Endothelial cell of umbilical vein (primary cell): ENCODE results near the gene POMC. TPM values are rescaled to one million over a fixed set of nuclear protein-coding genes. Genes with fewer than 3 reads are reported as not detected.
"Not testable (repeated sequence)": the region's sequence is repeated elsewhere in the genome, so short reads cannot be mapped to it uniquely, and the experiment has no call there.

ENCODE experiments used
- BruUV-seq: library from RNA; stranded (reverse); fragments of 400-500 nt; replicated peaks from 2 replicates; lab custom pipeline; 2021; lab: Mats Ljungman, UMichigan
- CTCF ChIA-PET: fragments of 300-600, 350-600 bp; sonication (Branson Sonifier 250); formaldehyde crosslinking; loops from one replicate; lab custom pipeline; 2021; ENCODE audit warnings: antibody characterized with exemption, inconsistent platforms; lab: Charles Lee
- POLR2A ChIA-PET: fragments of 300-600, 350-600 bp; sonication (Branson Sonifier 250); formaldehyde crosslinking; loops from one replicate; lab custom pipeline; 2021; ENCODE audit warnings: antibody characterized with exemption, inconsistent platforms; lab: Charles Lee
- DNase-seq: peaks from one replicate; pipeline ENCODE4 v3.0.0-alpha.2; 2011; ENCODE audit warnings: low read depth, low spot score
- FAIRE-seq: peaks from 2 replicates; lab custom pipeline; 2011; peaks lifted over from hg19 to GRCh38; lab: Jason Lieb, UNC
- H2AFZ ChIP-seq: 2 replicates; pipeline ENCODE4 v1.6.0; 2012; ENCODE audit warnings: low read depth, low read length, control low read depth, inconsistent platforms
- H3K27ac ChIP-seq: 2 replicates; pipeline ENCODE4 v1.5.1; 2011; ENCODE audit warnings: low read depth, mild to moderate bottlenecking, control low read depth, low read length, moderate library complexity; ENCODE audit not compliant: insufficient read depth
- H3K27me3 ChIP-seq, 2 experiments: 2 replicates each; pipeline versions ENCODE4 v1.6.0 to v1.6.1; 2011; ENCODE audit warnings: low read length in 2 of 2, mixed read lengths in 1 of 2; ENCODE audit not compliant: control insufficient read depth in 2 of 2, insufficient read depth in 2 of 2
- H3K36me3 ChIP-seq, 2 experiments: 2 replicates in 1 of 2; 3 replicates in 1 of 2; pipeline ENCODE4 v1.5.1; 2011; ENCODE audit warnings: low read length in 2 of 2, mild to moderate bottlenecking in 1 of 2, moderate library complexity in 1 of 2; ENCODE audit not compliant: control insufficient read depth in 2 of 2, insufficient read depth in 2 of 2; ENCODE audit errors: extremely low read depth in 1 of 2
- H3K4me1 ChIP-seq: 3 replicates; pipeline ENCODE4 v1.5.1; 2011; ENCODE audit warnings: mild to moderate bottlenecking, low read length; ENCODE audit not compliant: control insufficient read depth, insufficient read depth; ENCODE audit errors: extremely low read depth
- H3K4me2 ChIP-seq: 2 replicates; pipeline ENCODE4 v1.6.1; 2011; ENCODE audit warnings: low read length, control low read depth, mixed read lengths; ENCODE audit not compliant: insufficient read depth
- H3K4me3 ChIP-seq, 3 experiments: fragments of 200-600 bp in 1 of 3; sonication (generic), shearing (Covaris generic) in 1 of 3; replicated peaks in 1 of 3; 2 replicates each; pipeline ENCODE4 v1.5.1; 2011 to 2016; ENCODE audit warnings: control low read depth in 3 of 3, low read length in 3 of 3, mild to moderate bottlenecking in 2 of 3, inconsistent platforms in 1 of 3, low read depth in 1 of 3, moderate library complexity in 1 of 3; ENCODE audit not compliant: insufficient read depth in 1 of 3
- H3K79me2 ChIP-seq: 2 replicates; pipeline ENCODE4 v1.6.0; 2012; ENCODE audit warnings: low read length, inconsistent platforms; ENCODE audit not compliant: control insufficient read depth, insufficient read depth
- H3K9ac ChIP-seq: replicated peaks from 2 replicates; pipeline ENCODE3; 2011; ENCODE audit warnings: low read length, control low read depth; ENCODE audit not compliant: insufficient read depth; ENCODE audit errors: extremely low read depth
- H3K9me1 ChIP-seq: replicated peaks from 3 replicates; pipeline ENCODE4 v1.6.0; 2011; ENCODE audit warnings: mild to moderate bottlenecking, low read length; ENCODE audit not compliant: control insufficient read depth, insufficient read depth; ENCODE audit errors: extremely low read depth
- H3K9me3 ChIP-seq: replicated peaks from 2 replicates; pipeline ENCODE4 v1.5.1; 2012; ENCODE audit warnings: low read length, inconsistent platforms; ENCODE audit not compliant: control insufficient read depth, insufficient read depth
- H4K20me1 ChIP-seq: replicated peaks from 2 replicates; pipeline ENCODE3; 2011; ENCODE audit warnings: mild to moderate bottlenecking, low read length; ENCODE audit not compliant: control insufficient read depth, insufficient read depth; ENCODE audit errors: extremely low read depth
- EZH2 ChIP-seq: IDR thresholded peaks from 2 replicates; pipeline ENCODE4 v1.6.1; 2012; ENCODE audit warnings: borderline replicate concordance, low read depth, mild to moderate bottlenecking, moderate library complexity, low read length, inconsistent platforms; ENCODE audit not compliant: severe bottlenecking
- FOS ChIP-seq: IDR thresholded peaks from 2 replicates; pipeline ENCODE4 v1.6.1; 2011; ENCODE audit warnings: mild to moderate bottlenecking, low read length, moderate library complexity, borderline replicate concordance; ENCODE audit not compliant: insufficient read depth
- GATA2 ChIP-seq: IDR thresholded peaks from 2 replicates; pipeline ENCODE4 v1.7.0; 2011; ENCODE audit warnings: low read depth, mild to moderate bottlenecking, moderate library complexity, mixed read lengths, low read length; ENCODE audit not compliant: insufficient read length, insufficient read depth
- JUN ChIP-seq: IDR thresholded peaks from 2 replicates; pipeline ENCODE4 v1.6.1; 2011; ENCODE audit warnings: borderline replicate concordance, low read depth; ENCODE audit not compliant: insufficient read length, insufficient read depth
- MAX ChIP-seq: IDR thresholded peaks from 2 replicates; pipeline ENCODE4 v1.6.1; 2011; ENCODE audit not compliant: insufficient read depth, insufficient read length
- MYC ChIP-seq: IDR thresholded peaks from one replicate; pipeline ENCODE4 v1.6.1; 2011; ENCODE audit warnings: mild to moderate bottlenecking, low read depth, low read length
- POLR2A ChIP-seq: IDR thresholded peaks from 2 replicates; pipeline ENCODE4 v1.6.1; 2012; ENCODE audit warnings: low read depth, mild to moderate bottlenecking, control low read depth, low read length
- POLR2AphosphoS5 ChIP-seq: IDR thresholded peaks from 2 replicates; pipeline ENCODE4 v1.6.1; 2012; ENCODE audit warnings: low read depth, mild to moderate bottlenecking, control low read depth, low read length, moderate library complexity; ENCODE audit not compliant: insufficient read depth
- dilution Hi-C: fragments of 300-500 bp; cut with MboI; formaldehyde crosslinking; loops from one replicate; pipeline ENCODE4 v1.15.0; 2019; ENCODE audit warnings: low sequenced_read_pairs; ENCODE audit not compliant: extremely low pct_ligation_motif_present
- intact Hi-C: fragments of 100-400 bp; cut with micrococcal nuclease; formaldehyde crosslinking; loops from one replicate; pipeline ENCODE4 v1.10.0; 2022
- polyA plus RNA-seq, 4 experiments: library from polyadenylated mRNA; depleted of rRNA in 3 of 4; stranded (reverse) in 3 of 4; unstranded in 1 of 4; fragments of >200 nt; gene quantifications; 2 replicates each; pipeline versions ENCODE4 v1.2.1 to v1.2.3, GENCODE V29; 2011 to 2012; ENCODE audit warnings: missing spikeins in 1 of 4
- total RNA-seq: library from RNA; stranded (reverse); gene quantifications from 2 replicates; pipeline ENCODE4 v1.2.3, GENCODE V29; 2021
- TF ChIP-seq, protein P1 (sequence below), 2 donors: IDR thresholded peaks; 1 replicate in 1 of 2; 2 replicates in 1 of 2; pipeline ENCODE4 v1.5.1; 2011; ENCODE audit warnings: low read length in 2 of 2, mild to moderate bottlenecking in 2 of 2, moderate library complexity in 2 of 2, control low read depth in 1 of 2, inconsistent platforms in 1 of 2, low read depth in 1 of 2; ENCODE audit not compliant: insufficient read depth in 1 of 2; ENCODE audit errors: extremely low read depth in 1 of 2

Gene POMC
- total and polyA plus RNA-seq, 2 donors (not counting 3 experiments of a cell fraction or from before 2014, with no cell fraction given): 2.4 to 2.7 TPM

DNA sequence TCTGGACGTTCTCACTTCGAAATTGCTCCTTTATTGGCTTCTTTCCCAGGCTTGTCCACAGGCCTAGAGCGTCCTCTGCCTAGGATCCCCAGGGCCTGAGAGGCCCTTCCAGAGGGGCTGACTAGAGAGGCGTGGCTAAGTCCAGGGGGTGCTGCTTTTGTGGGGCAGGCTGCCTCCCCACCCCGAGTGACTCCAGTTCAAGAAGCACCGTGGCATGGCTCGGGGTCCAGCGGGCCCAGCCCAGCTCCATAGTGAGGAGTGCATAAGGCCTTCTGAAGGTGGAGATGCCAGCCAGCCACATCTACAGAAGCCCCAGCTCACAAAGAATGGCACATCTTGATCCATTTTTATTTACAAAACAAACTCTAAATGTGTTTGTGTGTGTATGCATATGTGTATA, 44.8 kb upstream of the POMC start:
- no TSS peak for BruUV-seq
- CTCF ChIA-PET: no interaction called here
- no peaks in the 10 kb centered on the region for H3K9me3 ChIP-seq

DNA sequence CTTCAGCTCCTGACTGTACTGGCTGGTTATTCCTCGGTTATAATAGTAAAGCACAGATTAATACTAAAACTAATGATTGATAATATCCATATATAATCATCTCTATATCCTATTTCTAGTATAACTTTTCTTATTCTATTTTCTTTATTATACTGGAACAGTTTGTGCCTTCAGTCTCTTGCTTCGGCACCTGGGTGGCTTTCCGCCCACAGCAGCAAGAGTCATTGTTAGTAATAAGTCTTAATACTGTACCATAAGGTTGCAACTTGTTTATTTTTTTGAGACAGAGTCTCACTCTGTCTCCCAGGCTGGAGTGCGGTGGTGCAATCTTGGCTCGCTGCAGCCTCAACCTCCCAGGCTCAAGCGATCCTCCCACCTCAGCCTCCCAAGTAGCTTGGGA, 42.5 kb upstream of the POMC start:
- not testable (repeated sequence) for H3K9ac ChIP-seq, H3K79me2 ChIP-seq

More for the DNA sequence above, 44.8 kb upstream of the POMC start:
- no peaks in the 10 kb centered on the region for H3K9me1 ChIP-seq
- no peak overlapping the region for H3K27ac ChIP-seq
- no peak overlapping the region for H2AFZ ChIP-seq
- intact Hi-C loops (no loop called here), dilution Hi-C loops (no loop called here)
- H3K27me3 ChIP-seq: no peaks in the 10 kb centered on the region
- H3K4me2 ChIP-seq: no peak overlapping the region
- H3K9ac ChIP-seq: no peak overlapping the region
- H4K20me1 ChIP-seq: no peaks in the 10 kb centered on the region
- H3K4me1 ChIP-seq: no peaks in the 10 kb centered on the region
- no peak for TF ChIP-seq POLR2A
- TF ChIP-seq GATA2: no peak
- no peak for TF ChIP-seq FOS
- TF ChIP-seq, protein P1, sequence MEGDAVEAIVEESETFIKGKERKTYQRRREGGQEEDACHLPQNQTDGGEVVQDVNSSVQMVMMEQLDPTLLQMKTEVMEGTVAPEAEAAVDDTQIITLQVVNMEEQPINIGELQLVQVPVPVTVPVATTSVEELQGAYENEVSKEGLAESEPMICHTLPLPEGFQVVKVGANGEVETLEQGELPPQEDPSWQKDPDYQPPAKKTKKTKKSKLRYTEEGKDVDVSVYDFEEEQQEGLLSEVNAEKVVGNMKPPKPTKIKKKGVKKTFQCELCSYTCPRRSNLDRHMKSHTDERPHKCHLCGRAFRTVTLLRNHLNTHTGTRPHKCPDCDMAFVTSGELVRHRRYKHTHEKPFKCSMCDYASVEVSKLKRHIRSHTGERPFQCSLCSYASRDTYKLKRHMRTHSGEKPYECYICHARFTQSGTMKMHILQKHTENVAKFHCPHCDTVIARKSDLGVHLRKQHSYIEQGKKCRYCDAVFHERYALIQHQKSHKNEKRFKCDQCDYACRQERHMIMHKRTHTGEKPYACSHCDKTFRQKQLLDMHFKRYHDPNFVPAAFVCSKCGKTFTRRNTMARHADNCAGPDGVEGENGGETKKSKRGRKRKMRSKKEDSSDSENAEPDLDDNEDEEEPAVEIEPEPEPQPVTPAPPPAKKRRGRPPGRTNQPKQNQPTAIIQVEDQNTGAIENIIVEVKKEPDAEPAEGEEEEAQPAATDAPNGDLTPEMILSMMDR (IDR thresholded peaks at IDR 0.05; ENCODE audit: extremely low read depth in 1 of 2, insufficient read depth in 1 of 2, low read depth in 1 of 2, low read length in 2 of 2): no peak
- TF ChIP-seq POLR2AphosphoS5: no peak
- TF ChIP-seq MYC: no peak
- no peak for TF ChIP-seq EZH2
- no peak for TF ChIP-seq JUN
- no peak for TF ChIP-seq MAX
- no peaks in the 10 kb centered on the region for H3K79me2 ChIP-seq
- DNase-seq (no peak), FAIRE-seq (no peak)
- H3K36me3 ChIP-seq: no peaks in the 10 kb centered on the region
- H3K4me3 ChIP-seq: no peak overlapping the region
- POLR2A ChIA-PET: no interaction called here

More for the DNA sequence above, 42.5 kb upstream of the POMC start:
- POLR2A ChIA-PET, H3K9me1 ChIP-seq, H3K4me2 ChIP-seq, FAIRE-seq, H3K27ac ChIP-seq, H3K4me1 ChIP-seq, H3K36me3 ChIP-seq, H4K20me1 ChIP-seq, DNase-seq, dilution Hi-C loops, H2AFZ ChIP-seq, H3K27me3 ChIP-seq, intact Hi-C loops, H3K9me3 ChIP-seq, BruUV-seq, H3K4me3 ChIP-seq: not testable (repeated sequence)
- CTCF ChIA-PET: interaction anchor here (0.6 to 1.1 kb wide), 3 partner anchors 14 to 641 kb away, joined by 3 read pairs; no protein-coding TSS in a partner anchor
